GM12878 (cell line): ENCODE data around the gene ABHD8.

Experiments
- BACH1 ChIP-seq: fragments of 450-650 bp; IDR thresholded peaks from 2 replicates; pipeline ENCODE4 v1.6.1; 2017; ENCODE audit warnings: mild to moderate bottlenecking, borderline replicate concordance
- BHLHE40 ChIP-seq, 2 experiments: fragments of 450-650 bp in 1 of 2; IDR thresholded peaks; 2 replicates each; pipeline ENCODE4 v1.6.1; 2011 to 2017; ENCODE audit warnings: low read depth in 2 of 2, borderline replicate concordance in 1 of 2, improper control_type of control experiment in 1 of 2, low read length in 1 of 2, mild to moderate bottlenecking in 1 of 2
- CTCF ChIP-seq, 3 experiments: IDR thresholded peaks in 2 of 3; conservative IDR thresholded peaks in 1 of 3; 2 replicates each; pipeline ENCODE4 v1.5.1; 2011; ENCODE audit warnings: low read depth in 3 of 3, low read length in 3 of 3, mild to moderate bottlenecking in 3 of 3, control low read depth in 2 of 3, moderate library complexity in 2 of 3, inconsistent platforms in 1 of 3, mixed read lengths in 1 of 3; ENCODE audit not compliant: control insufficient read depth in 2 of 3, insufficient read depth in 1 of 3; ENCODE audit errors: extremely low read depth in 1 of 3
- EZH2 ChIP-seq: IDR thresholded peaks from 2 replicates; pipeline ENCODE4 v1.6.1; 2012; ENCODE audit warnings: low read depth, mild to moderate bottlenecking, control low read depth, inconsistent platforms, low read length, borderline replicate concordance; ENCODE audit not compliant: control insufficient read depth
- HCFC1 ChIP-seq: fragments of 150-350 bp; IDR thresholded peaks from 2 replicates; pipeline ENCODE4 v1.6.1; 2014; ENCODE audit warnings: low read length
- NR2C2 ChIP-seq: IDR thresholded peaks from 2 replicates; pipeline ENCODE4 v1.6.1; 2011; ENCODE audit warnings: borderline replicate concordance, low read depth; ENCODE audit not compliant: control insufficient read depth, insufficient read length
- PBX3 ChIP-seq: IDR thresholded peaks from 2 replicates; pipeline ENCODE4 v1.6.1; 2011; ENCODE audit warnings: mild to moderate bottlenecking, low read depth, low read length, moderate library complexity; ENCODE audit not compliant: insufficient replicate concordance
- POLR2A ChIP-seq: IDR thresholded peaks from 2 replicates; pipeline ENCODE4 v1.6.1; 2011; ENCODE audit warnings: low read depth, mild to moderate bottlenecking, low read length
- POLR2AphosphoS5 ChIP-seq: IDR thresholded peaks from 2 replicates; pipeline ENCODE4 v1.6.1; 2011; ENCODE audit warnings: mild to moderate bottlenecking, low read length, inconsistent platforms
- SIN3A ChIP-seq: IDR thresholded peaks from 2 replicates; pipeline ENCODE4 v1.6.1; 2012; ENCODE audit warnings: low read depth, low read length, improper control_type of control experiment
- SMAD5 ChIP-seq: IDR thresholded peaks from 2 replicates; pipeline ENCODE4 v1.6.1; 2016; ENCODE audit warnings: antibody characterized with exemption, low read depth
- ZBTB4 ChIP-seq: fragments of 450-650 bp; formaldehyde crosslinking; IDR thresholded peaks from 2 replicates; pipeline ENCODE4 v1.4.0; 2022; ENCODE audit warnings: mild to moderate bottlenecking, moderate library complexity

- no peak for TF ChIP-seq BHLHE40 (IDR thresholded peaks at IDR 0.05; ENCODE audit: borderline replicate concordance in 1 of 2, low read depth in 2 of 2, low read length in 1 of 2)
- TF ChIP-seq SMAD5: no peak
- no peak for TF ChIP-seq HCFC1
- TF ChIP-seq SIN3A: no peak
- TF ChIP-seq ZBTB4: no peak
- TF ChIP-seq EZH2: no peak
- no peak for TF ChIP-seq NR2C2
- TF ChIP-seq POLR2A: no peak
- TF ChIP-seq CTCF (IDR thresholded peaks at IDR 0.05 in 2 of 3, conservative IDR thresholded peaks at IDR 0.05 in 1 of 3; ENCODE audit: control insufficient read depth in 2 of 3, extremely low read depth in 1 of 3, insufficient read depth in 1 of 3, low read depth in 3 of 3, low read length in 3 of 3): no peak
- peak; percentile 95 for TF ChIP-seq PBX3
- no peak for TF ChIP-seq POLR2AphosphoS5
- no peak for TF ChIP-seq BACH1
Measured at GRCh38 chr19:17289489-17289888, 13.7 kb downstream of the ABHD8 start.
